ENCODE results near the gene ZNF554.

Gene ZNF554

DNA sequence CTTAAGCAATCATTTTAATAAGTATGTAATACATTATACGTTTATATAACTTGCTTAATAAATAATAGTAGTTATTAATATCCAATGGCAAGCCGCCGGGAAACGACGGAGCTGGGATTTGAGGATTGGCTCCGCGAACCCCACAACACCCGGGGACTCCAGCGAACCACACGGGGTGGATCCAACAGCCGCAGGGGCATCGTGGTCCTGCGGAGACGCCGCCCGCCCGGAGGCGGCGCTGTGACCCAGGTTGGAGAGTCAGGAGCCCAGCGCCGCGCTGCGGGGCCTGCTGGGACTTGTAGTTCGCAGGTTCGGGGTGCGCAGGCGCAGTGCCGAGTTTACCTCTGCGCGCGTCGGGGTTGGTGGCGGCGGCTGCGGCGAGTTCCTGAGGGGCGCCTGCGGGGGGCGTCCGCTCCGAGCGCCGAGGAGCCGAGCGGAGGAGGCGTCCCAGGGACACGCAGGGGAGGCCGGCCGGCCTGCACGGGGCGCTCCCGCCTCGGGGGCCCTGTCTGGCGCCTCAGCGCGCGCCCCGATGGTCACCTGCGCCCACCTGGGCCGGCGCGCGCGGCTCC, at the start of gene ZNF554:
ZNF554 (plus strand) TSS at position 329 of the 572 bp plus-strand sequence; CDS start at position 533, 204 bp downstream.
- DNase-seq (ENCODE audit: low read depth in 2 of 2), result peak; percentile 99

DNA sequence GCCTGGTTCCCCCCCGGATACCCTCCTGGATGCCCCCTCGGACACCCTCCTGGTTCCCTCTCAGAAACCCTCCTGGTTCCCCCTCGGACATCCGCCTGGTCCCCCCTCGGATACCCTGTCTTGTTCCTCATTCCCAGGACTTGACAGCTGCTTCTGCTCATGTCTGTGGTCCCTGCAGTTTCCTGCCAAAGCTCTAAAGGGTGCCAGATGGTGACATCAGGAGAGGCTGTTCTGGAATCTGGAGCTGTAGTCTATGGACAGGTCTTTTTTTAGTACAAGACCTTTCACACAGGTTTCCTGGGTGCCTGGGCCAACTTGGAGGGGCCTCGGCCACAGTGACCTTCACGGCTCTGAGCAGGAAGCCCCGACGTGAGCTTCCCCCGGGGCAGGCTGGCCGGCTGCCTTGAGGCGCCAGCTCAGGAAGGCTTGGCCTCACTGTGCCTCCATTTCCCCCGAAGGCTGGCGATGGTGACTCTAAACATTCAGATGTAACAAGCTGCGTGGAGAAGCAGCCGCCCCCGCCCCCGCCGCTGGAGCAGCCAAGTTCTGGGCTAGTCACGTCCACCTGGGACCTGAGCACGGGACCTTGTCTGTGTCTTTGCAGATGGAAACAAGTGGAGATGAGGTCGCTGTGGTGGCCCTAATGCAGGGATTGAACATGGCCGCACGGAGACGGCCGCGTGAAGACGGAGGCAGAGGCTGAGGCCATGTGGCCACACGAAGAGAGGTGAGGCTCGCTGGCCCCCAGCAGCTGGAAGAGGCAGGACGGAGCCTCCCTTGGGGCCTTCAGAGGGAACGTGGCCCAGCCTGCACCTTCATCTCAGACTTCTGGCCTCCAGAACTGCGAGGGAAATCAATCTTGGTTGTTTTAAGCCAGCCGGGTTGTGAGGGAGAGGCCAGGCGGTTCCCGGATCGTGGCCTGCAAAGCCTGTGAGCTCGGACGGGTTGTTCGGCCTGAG, 49.3 kb upstream of the ZNF554 start:
- DNase-seq (ENCODE audit: low read depth in 2 of 2), result no peak

DNA sequence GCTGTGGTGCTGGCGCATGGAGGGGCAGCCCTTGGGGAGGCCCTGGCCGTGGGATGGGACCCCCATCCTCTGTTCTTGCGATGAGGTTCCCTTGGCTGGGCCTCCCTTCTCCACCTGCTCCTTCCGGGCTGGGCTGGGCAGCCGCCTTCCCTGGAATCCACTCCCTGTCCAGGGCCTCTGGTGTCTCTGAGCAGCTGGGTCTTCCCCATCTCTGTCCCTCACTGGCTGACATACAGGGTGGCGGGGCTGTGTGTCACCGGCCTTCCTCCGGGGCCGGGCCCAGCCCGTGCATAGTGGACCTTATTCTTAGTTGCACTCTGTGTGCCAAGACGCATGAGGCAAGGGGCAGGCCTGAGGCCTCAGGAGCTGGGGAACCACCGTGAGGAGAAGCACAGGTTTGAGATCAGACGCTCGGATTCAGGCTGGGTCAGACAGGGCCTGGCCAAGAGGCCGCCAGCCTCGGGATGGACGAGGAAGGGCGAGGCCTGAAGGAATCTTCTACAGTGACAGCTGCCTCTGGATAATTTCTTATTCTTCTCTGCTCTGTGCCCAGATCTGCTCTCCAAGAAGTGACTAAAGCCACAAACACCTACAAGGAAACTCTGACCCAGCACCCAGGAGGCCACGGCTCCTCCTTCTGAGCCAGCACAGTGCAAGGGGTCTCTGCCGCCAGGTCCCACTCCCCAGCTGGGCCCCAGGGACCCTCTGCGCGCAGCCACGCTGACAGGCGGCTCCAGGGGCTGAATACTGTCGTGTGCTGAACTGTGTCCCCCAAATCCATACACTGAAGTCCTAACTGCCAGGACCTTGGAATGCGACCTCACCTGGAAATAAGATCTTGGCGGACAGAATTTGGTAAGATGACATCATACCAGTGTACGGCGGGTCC, 47.6 kb upstream of the ZNF554 start:
- no peak for DNase-seq (ENCODE audit: low read depth in 2 of 2)

DNA sequence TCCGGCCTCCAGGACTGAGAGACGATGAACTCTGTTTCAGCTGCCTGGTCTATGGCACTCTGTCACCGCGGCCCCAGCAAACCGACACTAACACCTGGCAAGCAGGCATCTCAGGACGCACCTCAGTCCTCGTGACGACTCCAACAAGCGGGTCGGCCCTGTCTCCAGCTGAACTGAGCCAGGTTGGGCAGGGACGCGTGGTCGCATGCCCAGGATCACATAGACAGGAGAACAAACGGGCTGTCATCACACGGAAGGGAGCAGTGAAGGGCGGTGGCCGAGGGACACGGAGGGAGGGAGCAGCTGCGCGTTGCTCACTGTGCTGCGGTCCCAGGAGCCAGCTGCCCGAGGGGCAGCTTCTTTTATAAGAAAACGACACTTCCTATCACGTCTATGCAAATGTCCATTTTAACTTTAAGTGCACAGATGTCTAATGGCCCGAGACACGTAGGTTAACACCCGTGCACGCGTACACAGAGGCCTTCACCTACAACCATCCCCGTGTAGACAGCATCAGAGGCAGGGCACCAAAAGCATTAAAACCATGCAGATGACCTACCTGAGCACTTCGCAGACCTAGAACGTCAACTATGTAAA, 45.5 kb upstream of the ZNF554 start:
- no peak for DNase-seq (ENCODE audit: low read depth in 2 of 2)

DNA sequence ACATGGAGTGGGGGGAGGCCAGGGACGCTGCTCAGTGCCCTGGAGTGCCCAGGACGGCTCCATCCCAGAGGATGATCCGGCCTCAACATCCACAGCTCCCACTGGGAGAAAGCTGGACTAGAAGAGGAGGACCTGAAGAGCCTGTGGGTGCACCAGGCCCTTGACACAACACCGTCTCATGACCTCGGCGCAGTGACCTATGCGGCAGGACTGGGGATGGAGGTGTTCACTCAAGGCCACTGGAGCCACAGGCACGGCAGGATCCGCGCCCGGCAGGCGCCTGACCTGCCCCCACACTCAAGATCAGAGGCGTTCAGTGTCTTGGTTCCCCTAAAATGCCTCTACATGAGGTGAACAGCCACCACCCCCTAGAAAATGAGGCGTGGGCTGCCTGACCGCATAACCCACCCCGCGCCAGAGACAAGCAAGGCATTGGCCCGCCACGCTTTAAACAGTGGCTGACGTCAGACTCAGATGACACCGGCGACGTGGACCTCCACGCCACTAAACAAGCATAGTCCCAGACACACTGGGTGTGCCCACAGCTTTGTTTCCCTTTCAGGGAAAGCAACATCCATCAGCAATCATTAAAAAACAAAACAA, 44.6 kb upstream of the ZNF554 start:
- DNase-seq (ENCODE audit: low read depth in 2 of 2), result no peak

DNA sequence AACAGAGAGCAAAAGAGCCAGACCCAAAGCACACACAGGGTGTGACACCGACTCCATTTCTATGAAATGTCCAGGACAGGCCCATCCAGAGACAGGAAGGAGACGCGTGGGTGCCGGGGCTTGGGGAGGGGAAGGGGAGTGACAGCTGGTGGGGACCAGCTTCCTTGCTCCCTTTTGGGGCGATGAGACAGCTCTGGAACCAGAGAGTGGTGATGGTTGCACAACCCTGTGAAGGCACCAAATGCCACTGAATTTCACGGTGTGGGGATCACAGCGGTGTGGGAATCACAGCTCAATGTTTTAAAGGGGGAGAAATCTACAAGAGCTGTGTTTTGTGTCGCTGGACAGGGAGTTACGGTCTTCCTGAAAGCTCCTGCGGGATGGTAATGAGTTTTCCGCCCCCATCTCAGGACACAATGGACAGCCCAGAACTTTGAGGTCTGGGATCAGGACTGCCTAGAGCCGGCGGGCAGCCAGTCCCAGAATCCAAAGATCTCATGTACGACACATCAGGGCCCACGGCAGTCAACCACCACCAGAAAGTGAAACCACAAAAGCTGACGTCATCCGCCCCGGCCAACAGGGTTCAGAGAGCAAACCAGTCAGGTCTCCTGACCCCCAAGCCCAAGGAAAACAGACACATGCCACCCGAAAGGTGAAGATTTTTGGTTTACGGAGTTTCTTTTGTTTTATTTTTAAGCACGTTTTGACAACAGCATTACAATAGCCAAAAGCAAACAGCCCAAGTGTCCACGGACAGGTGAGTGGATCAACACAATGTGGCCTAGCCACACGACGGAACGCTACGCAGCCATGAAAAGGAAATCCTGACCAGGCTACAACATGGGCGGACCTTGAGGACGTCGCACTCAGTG, 43.9 kb upstream of the ZNF554 start:
- DNase-seq (ENCODE audit: low read depth in 2 of 2), result peak; percentile 49 to 60

DNA sequence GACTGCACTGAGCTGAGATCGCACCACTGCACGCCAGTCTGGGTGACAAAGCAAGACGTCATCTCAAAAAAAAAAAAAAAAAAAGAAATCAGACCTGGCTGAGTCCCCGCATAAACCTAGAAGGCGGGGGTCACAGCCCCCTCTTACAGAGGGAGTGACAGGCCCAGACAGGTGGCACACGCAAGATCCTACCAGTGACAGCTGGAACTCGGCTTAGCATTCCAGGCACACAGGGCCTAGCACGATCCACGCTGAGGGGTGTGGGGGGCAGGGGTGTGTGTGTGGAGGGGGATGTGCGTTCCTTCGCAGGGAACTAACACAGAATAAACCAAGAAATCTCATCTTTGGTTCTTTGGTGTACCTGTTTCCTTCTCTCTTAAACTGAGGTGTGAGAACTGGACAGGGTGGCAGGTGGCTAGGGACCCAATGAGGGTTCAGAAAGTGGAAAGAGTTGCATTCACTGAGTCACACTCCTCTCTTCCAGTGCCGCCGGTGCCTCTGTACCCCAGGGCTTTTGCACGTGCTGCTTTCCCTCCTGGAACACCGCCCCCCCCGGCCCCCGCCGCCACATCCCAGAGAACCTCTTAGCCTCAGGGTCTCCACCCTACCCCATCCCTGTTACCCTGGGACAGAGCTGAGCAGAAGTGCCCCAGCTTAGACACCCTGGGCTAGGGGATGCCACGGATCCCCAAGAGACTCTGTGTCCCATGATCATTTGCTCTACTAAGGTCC, 41.5 kb upstream of the ZNF554 start:
- no peak for DNase-seq (ENCODE audit: low read depth in 2 of 2)

DNA sequence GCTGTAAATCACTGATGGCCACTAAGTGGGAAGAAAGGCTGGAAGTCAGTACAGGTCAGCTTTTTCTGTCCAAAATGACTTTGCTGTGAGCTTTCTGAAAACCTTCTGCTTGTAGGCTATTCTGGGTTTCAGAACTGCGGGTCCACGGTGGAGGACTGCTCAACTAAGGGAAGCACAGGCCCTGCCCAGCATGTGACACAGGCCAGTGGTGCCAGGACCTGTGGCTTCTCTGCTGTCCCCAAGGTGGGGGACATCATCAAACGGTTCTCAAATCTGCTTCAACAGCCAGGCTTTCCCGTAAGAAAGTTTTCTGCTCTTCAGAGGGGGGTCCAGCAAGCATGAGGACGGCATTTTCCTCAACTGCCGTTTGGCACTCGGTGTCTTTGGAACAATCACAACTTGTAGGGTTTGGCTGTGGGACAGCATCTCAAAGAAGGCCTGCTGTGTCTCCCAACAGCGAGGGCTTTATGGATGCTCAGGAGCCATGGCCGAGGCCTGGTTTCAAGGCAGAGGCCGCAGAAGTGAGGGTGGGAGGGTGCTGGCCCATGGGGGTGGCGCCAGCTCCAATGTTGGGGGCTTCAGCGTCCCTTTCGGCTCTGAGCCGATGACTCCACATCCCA, 40.4 kb upstream of the ZNF554 start:
- no peak for DNase-seq (ENCODE audit: low read depth in 2 of 2)

DNA sequence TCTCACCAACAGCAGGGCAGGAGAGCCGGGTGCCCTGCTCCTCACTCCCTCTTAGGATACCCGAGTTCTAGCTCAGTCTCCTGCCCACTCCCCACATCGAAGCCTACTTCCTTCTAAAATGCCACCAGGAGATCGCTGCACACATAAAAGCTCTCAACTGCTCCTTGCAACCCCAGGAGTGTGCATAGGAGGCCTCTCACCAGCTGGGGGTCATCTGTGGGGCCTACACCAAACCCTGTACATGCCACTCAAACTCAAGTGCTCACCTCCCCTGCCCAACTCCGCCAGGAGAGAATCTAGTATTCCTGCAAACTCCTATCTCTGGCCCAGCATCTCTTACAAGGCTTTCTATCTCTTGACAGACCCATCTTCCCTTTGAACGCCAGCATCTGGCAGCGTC, 39.4 kb upstream of the ZNF554 start:
- DNase-seq (ENCODE audit: low read depth in 2 of 2), result no peak

DNA sequence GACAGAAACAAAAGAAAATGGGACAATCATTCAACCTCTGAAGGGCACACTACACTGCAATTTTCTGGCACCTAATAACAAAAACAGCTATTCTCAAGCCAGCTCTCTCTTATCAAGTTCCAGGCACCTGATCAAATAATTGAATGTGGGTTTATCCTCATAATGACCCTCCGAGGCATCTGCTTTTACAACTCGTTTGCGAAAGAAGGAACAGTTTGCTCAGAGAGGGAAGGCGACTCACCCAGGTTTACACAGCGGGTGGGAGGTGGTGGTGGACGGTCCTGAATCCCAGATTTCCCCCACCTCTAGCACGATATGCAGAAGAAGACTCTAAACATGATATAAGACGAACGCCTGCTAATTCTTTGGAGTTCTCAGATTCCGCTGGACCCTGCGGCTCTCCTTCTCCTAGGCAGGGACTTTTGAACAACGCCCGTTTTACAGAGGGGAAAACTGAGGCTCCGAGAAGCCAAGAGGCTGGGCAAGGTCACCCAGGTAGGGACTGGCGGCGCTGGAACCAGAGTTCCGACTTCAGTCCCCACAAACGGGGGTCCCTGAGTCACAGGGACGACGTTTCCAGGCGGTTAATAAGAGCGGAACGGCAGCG, 37.2 kb upstream of the ZNF554 start:
- no peak for DNase-seq (ENCODE audit: low read depth in 2 of 2)

DNA sequence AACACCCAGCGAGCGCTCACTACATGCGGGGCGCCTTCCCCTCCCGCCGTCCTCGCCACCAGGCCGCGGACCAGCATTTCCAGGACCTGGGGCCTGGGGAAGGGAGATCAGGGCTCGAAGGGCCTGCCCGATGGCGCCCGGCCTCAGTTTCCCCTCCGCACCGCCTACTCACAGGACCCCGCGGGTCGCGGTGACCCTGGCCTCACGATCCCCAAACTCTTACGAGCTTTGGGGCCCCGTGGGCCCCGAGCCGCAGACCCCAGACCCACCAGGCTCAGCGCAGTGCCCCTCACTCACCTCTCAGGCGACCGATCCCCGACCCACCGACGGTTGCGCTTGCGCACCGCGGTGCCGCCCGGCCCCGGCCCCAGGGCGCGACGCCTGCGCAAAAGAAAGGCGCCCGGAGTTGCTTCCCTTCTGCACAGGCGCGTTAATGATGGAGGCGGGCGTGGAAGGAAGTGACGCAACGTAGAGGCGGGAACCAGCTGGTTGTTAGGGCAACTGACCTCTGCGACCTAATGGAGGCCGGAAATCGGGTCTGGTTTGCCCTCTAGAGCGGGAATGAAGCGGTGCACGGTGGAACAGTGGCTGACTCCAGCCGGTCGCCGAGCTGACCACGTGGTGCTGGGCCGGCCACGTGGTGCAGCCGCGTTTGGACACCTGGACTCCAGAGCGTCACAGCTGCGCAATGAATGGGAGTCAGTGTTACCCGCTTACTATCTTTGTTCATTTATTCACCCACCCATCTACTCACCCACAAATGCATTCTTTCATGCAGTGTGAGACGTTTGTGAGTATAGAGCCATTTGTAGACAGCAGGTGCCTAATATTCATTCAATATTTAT, 36.5 kb upstream of the ZNF554 start, which contains the start of gene SGTA:
SGTA (minus strand) TSS at position 338 of the 845 bp plus-strand sequence. CDS start 14,205 bp downstream, outside the sequence.
- peak; percentile 89 to 92 for DNase-seq (ENCODE audit: low read depth in 2 of 2)

DNA sequence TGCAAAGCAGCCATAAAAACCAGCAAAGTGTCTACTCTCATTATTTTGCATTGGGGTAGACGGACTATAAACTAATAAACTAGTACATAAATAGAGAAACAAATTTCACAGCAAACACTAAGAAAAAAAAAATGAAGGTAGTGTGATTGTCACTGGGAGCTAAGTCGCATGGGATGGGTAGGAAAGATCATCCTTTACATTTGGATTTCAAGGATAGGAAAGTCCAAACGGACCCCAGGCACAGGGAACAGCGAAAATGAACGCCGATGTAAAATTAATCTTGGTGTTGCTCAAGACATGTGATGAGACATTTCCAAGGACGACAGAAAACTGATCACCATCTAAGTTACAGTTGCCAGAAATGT, 35.9 kb upstream of the ZNF554 start:
- no peak for DNase-seq (ENCODE audit: low read depth in 2 of 2)

DNA sequence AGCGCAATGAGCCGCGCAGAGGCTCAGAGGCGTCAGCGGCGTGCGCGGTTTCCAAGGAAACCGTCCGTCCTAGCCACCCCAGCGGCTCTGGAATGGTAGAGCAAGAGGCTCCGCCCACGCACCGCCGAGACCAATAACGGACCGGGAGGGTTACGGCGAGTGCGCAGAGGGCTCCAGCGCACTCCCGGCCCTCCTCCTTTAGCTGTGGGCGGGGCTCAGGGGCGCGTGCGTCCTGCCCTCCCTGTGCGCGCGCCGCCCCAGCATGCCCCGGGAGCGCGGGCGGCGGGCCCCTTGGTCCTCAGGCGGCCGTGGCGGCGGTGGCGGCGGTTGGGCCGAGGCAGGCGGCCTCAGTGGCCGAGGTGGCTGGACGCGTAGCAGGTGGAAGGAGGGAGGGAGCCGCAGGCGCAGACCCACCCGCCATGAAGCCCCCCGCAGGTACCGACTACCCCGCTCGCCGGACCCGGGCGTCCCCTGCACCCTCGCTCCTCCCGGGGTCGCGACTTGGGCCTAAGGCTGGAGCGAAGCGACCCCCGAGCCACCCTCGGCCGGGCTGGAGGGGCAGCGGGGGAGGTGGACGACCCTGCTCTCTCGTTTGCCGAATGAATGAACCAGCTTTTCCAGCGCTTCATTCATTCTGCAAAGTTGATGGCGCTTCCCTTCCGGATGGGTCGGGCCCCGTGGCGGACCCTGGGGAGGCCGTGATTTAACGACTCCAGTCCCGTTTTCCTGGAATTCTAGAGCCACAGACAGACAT, 34.2 kb upstream of the ZNF554 start, which contains the start of gene THOP1:
THOP1 (plus strand) TSS at position 260 of the 754 bp plus-strand sequence; CDS start at position 420, 160 bp downstream.
- peak; percentile 98 to 99 for DNase-seq (ENCODE audit: low read depth in 2 of 2)

DNA sequence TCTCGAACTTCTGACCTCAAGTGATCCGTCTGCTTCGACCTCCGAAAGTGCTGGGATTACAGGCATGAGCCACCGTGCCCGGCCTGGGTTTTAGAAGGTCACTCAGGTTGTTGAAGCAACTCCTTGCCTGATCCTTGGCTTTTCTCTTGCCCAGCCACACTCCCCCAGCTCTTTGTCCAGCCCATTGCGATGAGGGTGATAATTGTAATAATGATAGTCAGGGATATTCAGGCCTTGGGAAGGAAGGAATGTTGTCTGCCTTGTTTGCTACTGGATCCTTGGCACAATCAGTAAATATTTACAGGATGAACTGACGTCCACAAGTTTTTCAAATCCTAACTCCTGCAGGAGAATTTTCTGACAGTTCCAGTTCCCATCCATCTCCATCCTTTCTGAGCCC, 32.6 kb upstream of the ZNF554 start:
- no peak for DNase-seq (ENCODE audit: low read depth in 2 of 2)

DNA sequence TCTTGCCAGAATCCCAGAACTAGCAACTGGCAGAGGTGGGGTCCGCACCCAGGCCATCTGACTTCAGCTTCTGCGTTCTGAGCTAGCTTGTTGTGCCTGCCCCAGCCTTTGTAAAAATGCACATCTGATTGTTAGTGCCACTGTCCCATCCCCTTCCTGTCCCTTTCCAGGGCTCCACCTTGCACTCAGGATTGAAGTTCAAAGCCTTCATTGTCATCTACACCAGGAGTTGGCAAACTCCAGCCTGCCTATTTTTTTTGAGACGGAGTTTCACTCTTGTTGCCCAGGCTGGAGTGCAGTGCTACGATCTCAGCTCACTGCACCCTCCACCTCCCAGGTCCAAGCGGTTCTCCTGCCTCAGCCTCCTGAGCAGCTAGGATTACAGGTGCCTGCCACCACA, 31.4 kb upstream of the ZNF554 start:
- no peak for DNase-seq (ENCODE audit: low read depth in 2 of 2)

DNA sequence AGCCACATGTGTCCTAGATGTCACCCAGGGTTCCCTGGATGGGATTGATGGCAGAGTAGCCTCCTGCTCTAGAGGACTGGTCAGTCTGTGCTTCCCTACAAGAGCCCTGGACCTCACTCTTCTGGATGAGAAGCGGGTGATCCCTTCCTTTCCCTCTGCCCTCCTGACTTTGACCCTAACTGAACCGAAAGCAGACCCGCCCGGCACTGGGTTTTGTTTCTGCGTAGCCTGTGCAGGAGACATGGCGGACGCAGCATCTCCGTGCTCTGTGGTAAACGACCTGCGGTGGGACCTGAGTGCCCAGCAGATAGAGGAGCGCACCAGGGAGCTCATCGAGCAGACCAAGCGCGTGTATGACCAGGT, 29.5 kb upstream of the ZNF554 start:
- no peak for DNase-seq (ENCODE audit: low read depth in 2 of 2)
